ENCODE measurements around the gene ITGA1.

DNA sequence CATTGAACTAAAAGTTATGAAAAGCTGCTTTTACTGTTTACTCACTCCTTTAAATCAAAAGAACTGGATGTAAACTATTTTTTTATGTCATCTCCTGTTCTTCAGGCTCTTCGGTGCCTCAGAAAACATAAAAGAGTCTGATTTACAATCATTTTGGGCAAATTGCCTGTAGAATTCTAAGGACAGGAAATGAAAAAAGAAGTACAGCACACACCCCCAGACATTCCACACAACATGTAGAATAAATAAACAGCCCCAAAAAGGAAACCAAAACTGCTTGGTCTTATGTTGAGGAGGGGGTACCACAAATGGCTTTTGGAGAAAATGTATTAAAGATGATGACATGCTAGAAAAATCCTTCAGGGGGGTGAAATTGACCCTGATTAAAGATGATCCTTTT lies 57.2 kb downstream of the ITGA1 start:
- TF ChIP-seq POLR2A (IDR thresholded peaks at IDR 0.05; ENCODE audit: low read length), result no peak
- no peak for TF ChIP-seq GATA1 (IDR thresholded peaks at IDR 0.05; ENCODE audit: low read depth, low read length)
